ENCODE results near the gene BICRA. TPM values are rescaled to one million over a fixed set of nuclear protein-coding genes. Genes with fewer than 3 reads are reported as not detected.

BICRA gene
- total RNA-seq, 1 donor from 2014 or later, result 18.3 TPM

DNA sequence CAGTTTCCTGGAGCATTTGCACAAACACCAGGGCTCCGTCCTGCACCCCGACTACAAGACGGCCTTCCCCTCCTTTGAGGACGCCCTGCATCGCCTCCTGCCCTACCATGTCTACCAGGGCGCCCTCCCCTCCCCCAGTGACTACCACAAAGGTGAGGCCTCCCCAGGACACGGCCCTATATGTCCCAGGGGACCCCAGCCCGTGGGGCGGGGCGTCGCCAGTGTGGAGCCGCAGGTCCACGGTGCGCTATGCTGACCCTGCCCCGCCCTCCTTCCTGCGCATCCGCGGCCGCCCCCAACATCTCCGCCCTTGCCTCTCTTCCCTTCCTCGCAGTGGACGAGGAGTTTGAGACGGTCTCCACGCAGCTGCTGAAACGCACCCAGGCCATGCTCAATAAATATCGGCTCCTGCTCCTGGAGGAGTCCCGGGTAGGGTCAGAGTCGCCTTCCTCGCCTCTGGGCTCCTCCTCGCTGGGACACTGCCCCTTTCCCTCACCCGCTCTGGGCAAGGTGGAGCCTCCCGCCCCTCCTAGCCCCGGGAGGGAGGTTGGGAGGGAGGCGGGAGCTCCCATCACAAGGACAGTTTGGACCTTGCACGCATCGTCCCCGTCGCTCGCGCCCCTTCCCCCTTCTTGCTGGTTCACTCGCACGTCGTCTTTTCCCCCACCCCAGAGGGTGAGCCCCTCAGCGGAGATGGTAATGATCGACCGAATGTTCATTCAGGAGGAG lies 89.9 kb downstream of the BICRA start:
- ATAC-seq, result peak in 1 of 2 donors; percentile 2
- intact Hi-C loops (cut with DNase I), result no loop called here
- Histone ChIP-seq H3K9me3 (no peaks in the 10 kb centered on the region), H3K27me3 (ENCODE audit: low read depth) (no peaks in the 10 kb centered on the region), H3K27ac (no peak overlapping the region), H3K36me3 (peaks cover 56% of the 10 kb centered on the region), H3K4me1 (peaks cover 6% of the 10 kb centered on the region), H3K4me3 (no peak overlapping the region)
- TF ChIP-seq, protein P1, sequence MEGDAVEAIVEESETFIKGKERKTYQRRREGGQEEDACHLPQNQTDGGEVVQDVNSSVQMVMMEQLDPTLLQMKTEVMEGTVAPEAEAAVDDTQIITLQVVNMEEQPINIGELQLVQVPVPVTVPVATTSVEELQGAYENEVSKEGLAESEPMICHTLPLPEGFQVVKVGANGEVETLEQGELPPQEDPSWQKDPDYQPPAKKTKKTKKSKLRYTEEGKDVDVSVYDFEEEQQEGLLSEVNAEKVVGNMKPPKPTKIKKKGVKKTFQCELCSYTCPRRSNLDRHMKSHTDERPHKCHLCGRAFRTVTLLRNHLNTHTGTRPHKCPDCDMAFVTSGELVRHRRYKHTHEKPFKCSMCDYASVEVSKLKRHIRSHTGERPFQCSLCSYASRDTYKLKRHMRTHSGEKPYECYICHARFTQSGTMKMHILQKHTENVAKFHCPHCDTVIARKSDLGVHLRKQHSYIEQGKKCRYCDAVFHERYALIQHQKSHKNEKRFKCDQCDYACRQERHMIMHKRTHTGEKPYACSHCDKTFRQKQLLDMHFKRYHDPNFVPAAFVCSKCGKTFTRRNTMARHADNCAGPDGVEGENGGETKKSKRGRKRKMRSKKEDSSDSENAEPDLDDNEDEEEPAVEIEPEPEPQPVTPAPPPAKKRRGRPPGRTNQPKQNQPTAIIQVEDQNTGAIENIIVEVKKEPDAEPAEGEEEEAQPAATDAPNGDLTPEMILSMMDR (IDR thresholded peaks at IDR 0.05), result no peak
- no peak for DNase-seq

DNA sequence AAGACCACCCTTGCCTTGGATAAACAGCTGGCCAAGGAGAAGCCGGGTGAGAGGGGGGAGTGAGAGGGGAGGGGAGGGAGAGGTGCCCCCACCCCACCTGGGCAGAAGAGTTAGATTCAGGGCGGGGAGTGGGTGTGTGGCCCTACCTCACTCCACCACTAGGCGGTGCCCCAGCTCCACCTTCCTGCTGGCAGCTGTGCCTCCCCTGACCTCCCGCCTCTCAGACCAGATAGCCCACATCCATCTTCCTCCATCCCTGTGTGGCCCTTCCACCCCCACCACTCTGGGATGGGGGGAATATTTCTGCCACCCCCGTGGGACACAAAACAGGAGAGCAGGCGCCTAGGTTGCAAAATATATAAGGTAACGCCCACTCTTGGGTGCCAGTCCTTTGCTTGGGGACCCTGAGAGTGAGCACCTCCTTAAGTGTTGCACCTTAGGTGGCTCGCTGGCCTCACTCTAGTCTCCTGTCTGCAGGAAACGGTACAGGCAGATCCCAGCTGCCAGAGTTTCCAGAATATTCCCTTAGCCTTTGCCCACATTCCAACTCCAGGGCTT lies 90.5 kb downstream of the BICRA start:
- TF ChIP-seq, protein P1 (IDR thresholded peaks at IDR 0.05), result peak; percentile 71
- Histone ChIP-seq H3K4me1 (peaks cover 6% of the 10 kb centered on the region), H3K4me3 (no peak overlapping the region), H3K9me3 (no peaks in the 10 kb centered on the region), H3K36me3 (peaks cover 56% of the 10 kb centered on the region), H3K27ac (no peak overlapping the region), H3K27me3 (ENCODE audit: low read depth) (no peaks in the 10 kb centered on the region)
- DNase-seq (peak; percentile 66), ATAC-seq (peak; percentile 66 to 71)
- intact Hi-C loops (cut with DNase I), result no loop called here

DNA sequence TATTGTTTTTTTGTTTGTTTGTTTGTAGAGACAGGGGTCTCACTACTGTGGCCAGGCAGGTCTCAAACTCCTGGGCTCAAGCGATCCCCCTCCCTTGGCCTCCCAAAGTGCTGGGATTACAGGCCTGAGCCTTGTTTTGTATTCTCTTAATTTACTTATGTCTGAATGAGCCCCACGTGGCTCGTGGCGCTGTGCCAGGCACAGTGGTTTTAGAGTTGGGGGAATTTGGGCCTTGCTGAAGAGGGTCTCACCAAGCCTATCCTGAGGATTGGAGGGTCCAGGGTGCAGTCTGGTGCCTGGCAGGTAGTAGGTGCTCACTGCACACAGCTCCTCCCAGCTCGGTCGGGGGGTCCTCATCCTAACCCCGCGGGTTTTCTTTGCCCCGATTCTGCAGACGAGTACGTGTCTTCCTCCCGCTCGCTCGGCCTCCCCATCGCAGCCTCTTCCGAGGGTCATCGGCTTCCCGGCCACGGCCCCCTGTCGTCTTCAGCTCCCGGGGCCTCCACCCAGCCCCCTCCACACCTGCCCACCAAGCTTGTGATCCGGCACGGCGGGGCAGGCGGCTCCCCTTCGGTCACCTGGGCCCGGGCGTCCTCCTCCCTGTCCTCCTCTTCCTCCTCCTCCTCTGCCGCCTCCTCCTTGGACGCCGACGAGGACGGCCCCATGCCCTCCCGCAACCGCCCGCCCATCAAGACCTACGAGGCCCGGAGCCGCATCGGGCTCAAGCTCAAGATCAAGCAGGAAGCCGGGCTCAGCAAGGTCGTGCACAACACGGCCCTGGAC lies 92.2 kb downstream of the BICRA start:
- peaks cover 6% of the 10 kb centered on the region for H3K4me1 ChIP-seq
- TF ChIP-seq, protein P1 (IDR thresholded peaks at IDR 0.05), result no peak
- DNase-seq (no peak), ATAC-seq (no peak)
- H3K4me3 ChIP-seq, result no peak overlapping the region
- no peak overlapping the region for H3K27ac ChIP-seq
- intact Hi-C loops (cut with DNase I), result no loop called here
- H3K36me3 ChIP-seq, result peaks cover 51% of the 10 kb centered on the region
- no peaks in the 10 kb centered on the region for H3K27me3 ChIP-seq (ENCODE audit: low read depth)
- no peaks in the 10 kb centered on the region for H3K9me3 ChIP-seq

DNA sequence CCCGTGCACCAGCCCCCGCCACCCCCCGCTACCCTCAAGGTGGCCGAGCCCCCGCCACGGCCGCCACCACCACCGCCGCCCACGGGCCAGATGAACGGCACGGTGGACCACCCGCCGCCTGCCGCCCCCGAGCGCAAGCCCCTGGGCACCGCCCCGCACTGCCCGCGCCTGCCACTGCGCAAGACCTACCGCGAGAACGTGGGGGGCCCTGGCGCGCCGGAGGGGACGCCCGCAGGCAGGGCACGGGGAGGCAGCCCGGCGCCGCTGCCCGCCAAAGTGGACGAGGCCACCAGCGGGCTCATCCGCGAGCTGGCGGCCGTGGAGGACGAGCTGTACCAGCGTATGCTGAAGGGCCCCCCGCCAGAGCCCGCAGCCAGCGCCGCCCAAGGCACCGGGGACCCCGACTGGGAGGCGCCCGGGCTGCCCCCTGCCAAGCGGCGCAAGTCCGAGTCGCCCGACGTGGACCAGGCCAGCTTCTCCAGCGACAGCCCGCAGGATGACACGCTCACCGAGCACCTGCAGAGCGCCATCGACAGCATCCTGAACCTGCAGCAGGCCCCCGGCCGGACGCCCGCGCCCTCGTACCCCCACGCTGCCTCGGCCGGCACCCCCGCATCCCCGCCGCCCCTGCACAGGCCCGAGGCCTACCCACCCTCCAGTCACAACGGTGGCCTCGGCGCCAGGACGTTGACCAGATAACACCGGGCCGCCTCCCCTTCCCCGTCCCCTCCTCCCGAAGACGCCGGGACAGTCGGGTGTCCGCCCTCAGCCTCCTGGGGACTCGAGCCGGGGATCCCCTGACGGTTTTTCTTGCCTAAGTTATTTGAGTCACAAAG lies 93.0 kb downstream of the BICRA start:
- H3K27ac ChIP-seq, result no peak overlapping the region
- no peaks in the 10 kb centered on the region for H3K27me3 ChIP-seq (ENCODE audit: low read depth)
- no peak for ATAC-seq
- DNase-seq, result no peak
- intact Hi-C loops (cut with DNase I), result no loop called here
- no peak overlapping the region for H3K4me3 ChIP-seq
- peaks cover 47% of the 10 kb centered on the region for H3K36me3 ChIP-seq
- H3K9me3 ChIP-seq, result no peaks in the 10 kb centered on the region
- TF ChIP-seq, protein P1 (IDR thresholded peaks at IDR 0.05), result no peak
- peaks cover 6% of the 10 kb centered on the region for H3K4me1 ChIP-seq

DNA sequence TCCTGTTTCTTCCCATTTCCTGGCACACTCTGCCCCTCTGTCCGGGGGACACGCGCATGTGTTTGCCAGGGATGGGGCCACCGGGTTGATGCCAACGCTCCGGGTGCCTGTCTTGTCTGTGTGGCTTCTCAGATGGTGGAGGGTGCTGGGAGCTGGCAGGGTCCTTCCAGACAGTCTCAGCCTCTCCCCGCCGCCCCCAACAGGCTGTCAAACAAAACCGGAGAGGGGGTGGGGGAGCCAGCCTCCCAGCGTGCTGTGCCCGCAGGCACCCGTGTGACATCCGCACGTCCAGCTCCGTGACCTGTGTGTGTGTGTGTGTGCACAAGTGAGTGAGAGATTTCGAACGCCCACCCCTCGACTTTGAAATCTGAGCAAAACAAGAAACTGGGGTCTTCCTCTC lies 93.7 kb downstream of the BICRA start:
- peaks cover 47% of the 10 kb centered on the region for H3K36me3 ChIP-seq
- H3K4me3 ChIP-seq, result no peak overlapping the region
- H3K27ac ChIP-seq, result no peak overlapping the region
- ATAC-seq (no peak), DNase-seq (no peak)
- TF ChIP-seq, protein P1 (IDR thresholded peaks at IDR 0.05), result no peak
- peaks cover 5% of the 10 kb centered on the region for H3K4me1 ChIP-seq
- no peaks in the 10 kb centered on the region for H3K27me3 ChIP-seq (ENCODE audit: low read depth)
- no peaks in the 10 kb centered on the region for H3K9me3 ChIP-seq
- intact Hi-C loops (cut with DNase I), result no loop called here

Measured in lower lobe of right lung (tissue), 2 donors.